GM13976 (cell line): ENCODE measurements around the gene ZNF804B.

Experiments
- DNase-seq: peaks from one replicate; pipeline ENCODE4 v3.0.0; 2012; ENCODE audit warnings: low spot score
- in situ Hi-C: fragments of 300-500 bp; cut with MboI; formaldehyde crosslinking; loops from one replicate; pipeline ENCODE4 v1.12.0; 2022; ENCODE audit warnings: low sequenced_read_pairs, mixed read lengths, inconsistent platforms; ENCODE audit not compliant: unreplicated experiment
- TF ChIP-seq, protein P1 (sequence below): IDR thresholded peaks from 2 replicates; pipeline ENCODE4 v1.5.1; 2012; ENCODE audit warnings: borderline replicate concordance, mild to moderate bottlenecking; ENCODE audit not compliant: insufficient read depth; ENCODE audit errors: extremely low read depth, missing control alignments, control extremely low read depth

The ZNF804B gene

GRCh38 chr7:88759230-88760135, at the start of gene ZNF804B:
Gene ZNF804B, plus strand, starts transcription at chr7:88759700. Its CDS starts 277 bp downstream, at chr7:88759977.
- in situ Hi-C loops, result no loop called here
- peak; percentile 32 for DNase-seq
- TF ChIP-seq, protein P1, sequence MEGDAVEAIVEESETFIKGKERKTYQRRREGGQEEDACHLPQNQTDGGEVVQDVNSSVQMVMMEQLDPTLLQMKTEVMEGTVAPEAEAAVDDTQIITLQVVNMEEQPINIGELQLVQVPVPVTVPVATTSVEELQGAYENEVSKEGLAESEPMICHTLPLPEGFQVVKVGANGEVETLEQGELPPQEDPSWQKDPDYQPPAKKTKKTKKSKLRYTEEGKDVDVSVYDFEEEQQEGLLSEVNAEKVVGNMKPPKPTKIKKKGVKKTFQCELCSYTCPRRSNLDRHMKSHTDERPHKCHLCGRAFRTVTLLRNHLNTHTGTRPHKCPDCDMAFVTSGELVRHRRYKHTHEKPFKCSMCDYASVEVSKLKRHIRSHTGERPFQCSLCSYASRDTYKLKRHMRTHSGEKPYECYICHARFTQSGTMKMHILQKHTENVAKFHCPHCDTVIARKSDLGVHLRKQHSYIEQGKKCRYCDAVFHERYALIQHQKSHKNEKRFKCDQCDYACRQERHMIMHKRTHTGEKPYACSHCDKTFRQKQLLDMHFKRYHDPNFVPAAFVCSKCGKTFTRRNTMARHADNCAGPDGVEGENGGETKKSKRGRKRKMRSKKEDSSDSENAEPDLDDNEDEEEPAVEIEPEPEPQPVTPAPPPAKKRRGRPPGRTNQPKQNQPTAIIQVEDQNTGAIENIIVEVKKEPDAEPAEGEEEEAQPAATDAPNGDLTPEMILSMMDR, result no peak

- DNase-seq, result no peak
- in situ Hi-C loops, result no loop called here
- TF ChIP-seq, protein P1, result no peak
Measured at GRCh38 chr7:88735920-88736319, 23.6 kb upstream of the ZNF804B start.

- DNase-seq, result no peak
- in situ Hi-C loops, result no loop called here
- TF ChIP-seq, protein P1, result no peak
Measured at GRCh38 chr7:88737632-88738031, 21.9 kb upstream of the ZNF804B start.

GRCh38 chr7:88746126-88746525, 13.4 kb upstream of the ZNF804B start:
- no peak for DNase-seq
- in situ Hi-C loops, result no loop called here
- TF ChIP-seq, protein P1, result no peak

DNA sequence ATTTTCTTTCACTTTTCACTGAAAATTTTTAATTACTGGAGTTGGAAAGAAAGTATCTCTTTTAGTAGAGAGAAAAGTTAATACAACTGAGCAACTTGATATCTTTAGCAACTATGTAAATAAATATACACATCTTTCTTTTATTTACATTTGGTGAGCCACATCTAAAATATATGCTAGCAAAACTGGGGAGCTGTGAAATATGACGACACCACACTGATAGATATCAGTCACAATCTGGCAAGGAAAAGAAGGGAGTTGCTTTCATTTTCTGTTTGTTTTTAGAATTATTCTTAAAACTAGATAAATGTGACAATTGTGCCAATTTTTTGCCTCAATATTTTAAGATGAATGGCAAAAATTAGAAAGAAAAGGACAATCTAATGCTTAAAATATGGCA, 2.7 kb upstream of the ZNF804B start:
- TF ChIP-seq, protein P1, result no peak
- in situ Hi-C loops, result no loop called here
- no peak for DNase-seq

DNA sequence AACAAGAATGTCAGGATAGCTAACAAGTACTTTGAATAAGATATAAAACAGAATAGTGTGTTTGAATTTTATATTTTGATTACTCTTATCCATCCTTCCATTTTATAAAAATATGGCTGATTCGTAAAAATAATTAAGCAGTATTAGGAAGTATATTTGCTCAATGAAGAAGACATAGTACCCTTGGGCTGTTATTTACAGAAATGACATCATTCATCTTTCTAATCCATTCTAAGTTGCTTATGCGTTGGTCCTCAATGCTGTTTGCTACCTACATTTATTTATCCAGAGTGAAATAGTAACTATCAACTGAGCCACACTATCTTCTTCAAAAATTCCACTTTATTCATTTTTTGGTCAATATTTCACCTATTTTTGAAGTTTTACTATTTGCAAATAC, 2.1 kb upstream of the ZNF804B start:
- DNase-seq, result no peak
- TF ChIP-seq, protein P1, result no peak
- in situ Hi-C loops, result no loop called here
